SJSA1 (cell line): ENCODE measurements around the gene ODF2L. TPM values are rescaled to one million over a fixed set of nuclear protein-coding genes. Genes with fewer than 3 reads are reported as not detected.

ENCODE experiments used
- DNase-seq, 2 experiments: peaks; one replicate each; pipeline ENCODE4 v3.0.0-alpha.2; 2015 to 2020; ENCODE audit warnings: low spot score in 2 of 2, low read depth in 1 of 2
- H3K27ac ChIP-seq: fragments of 250-450 bp; sonication (Bioruptor Pico); 2 replicates; pipeline ENCODE4 v1.5.1; 2020; ENCODE audit warnings: mild to moderate bottlenecking, moderate library complexity
- H3K27me3 ChIP-seq: fragments of 250-450 bp; sonication (Bioruptor Pico); replicated peaks from 2 replicates; pipeline ENCODE4 v1.5.1; 2020; ENCODE audit warnings: mild to moderate bottlenecking, moderate library complexity
- H3K36me3 ChIP-seq: fragments of 250-450 bp; sonication (Bioruptor Pico); 2 replicates; pipeline ENCODE4 v1.5.1; 2020; ENCODE audit warnings: mild to moderate bottlenecking
- H3K4me1 ChIP-seq: fragments of 250-450 bp; sonication (Bioruptor Pico); replicated peaks from 2 replicates; pipeline ENCODE4 v1.6.1; 2021; ENCODE audit warnings: mild to moderate bottlenecking
- H3K4me3 ChIP-seq: fragments of 250-450 bp; sonication (Bioruptor Pico); 2 replicates; pipeline ENCODE4 v1.5.1; 2020; ENCODE audit warnings: mild to moderate bottlenecking
- H3K9me3 ChIP-seq: fragments of 250-450 bp; sonication (Bioruptor Pico); replicated peaks from 2 replicates; pipeline ENCODE4 v1.5.1; 2020; ENCODE audit warnings: mild to moderate bottlenecking
- total RNA-seq: library from RNA; depleted of rRNA; stranded (reverse); fragments of >200 nt; shearing (Covaris generic); gene quantifications from 2 replicates; pipeline ENCODE4 v1.2.3, GENCODE V29; 2014

The ODF2L gene
- total RNA-seq, 1 experiment from 2014 or later: 13.8 TPM

- Histone ChIP-seq H3K36me3 (no peaks in the 10 kb centered on the region), H3K27me3 (no peaks in the 10 kb centered on the region), H3K9me3 (no peaks in the 10 kb centered on the region), H3K4me3 (no peak overlapping the region), H3K4me1 (peaks cover 25% of the 10 kb centered on the region), H3K27ac (no peak overlapping the region)
- no peak for DNase-seq
Observed at GRCh38 chr1:86419277-86419903, 23.3 kb upstream of the ODF2L start.

GRCh38 chr1:86416343-86416742 is 20.2 kb upstream of the ODF2L start:
- H3K9me3 ChIP-seq: no peaks in the 10 kb centered on the region
- no peaks in the 10 kb centered on the region for H3K36me3 ChIP-seq
- peaks cover 13% of the 10 kb centered on the region for H3K4me1 ChIP-seq
- H3K27ac ChIP-seq: no peak overlapping the region
- H3K4me3 ChIP-seq: no peak overlapping the region
- DNase-seq: no peak
- no peaks in the 10 kb centered on the region for H3K27me3 ChIP-seq

GRCh38 chr1:86410879-86411278 is 14.8 kb upstream of the ODF2L start:
- no peak overlapping the region for H3K4me3 ChIP-seq
- H3K27me3 ChIP-seq: peaks cover 9% of the 10 kb centered on the region; the same call in 1 of the 2 replicates
- no peaks in the 10 kb centered on the region for H3K9me3 ChIP-seq
- no peak overlapping the region for H3K27ac ChIP-seq
- H3K4me1 ChIP-seq: no peaks in the 10 kb centered on the region
- no peak for DNase-seq
- no peaks in the 10 kb centered on the region for H3K36me3 ChIP-seq

- Histone ChIP-seq H3K4me3 (no peak overlapping the region), H3K27ac (no peak overlapping the region), H3K9me3 (no peaks in the 10 kb centered on the region), H3K36me3 (no peaks in the 10 kb centered on the region), H3K27me3 (peaks cover 11% of the 10 kb centered on the region; the same call in 1 of the 2 replicates), H3K4me1 (no peaks in the 10 kb centered on the region)
- DNase-seq: no peak
Observed at GRCh38 chr1:86409416-86410021, 13.4 kb upstream of the ODF2L start.

GRCh38 chr1:86396498-86396890 is 371 bp upstream of the ODF2L start:
- Histone ChIP-seq H3K27ac (no peak overlapping the region), H3K4me3 (peak overlapping the region; percentile 67), H3K4me1 (peaks cover 5% of the 10 kb centered on the region; the same call in 1 of the 2 replicates), H3K27me3 (peaks cover 4% of the 10 kb centered on the region; the same call in 1 of the 2 replicates), H3K9me3 (no peaks in the 10 kb centered on the region), H3K36me3 (no peaks in the 10 kb centered on the region)
- no peak for DNase-seq

GRCh38 chr1:86394416-86394815 is 1.7 kb downstream of the ODF2L start:
- no peak overlapping the region for H3K27ac ChIP-seq
- H3K4me3 ChIP-seq: no peak overlapping the region
- no peaks in the 10 kb centered on the region for H3K36me3 ChIP-seq
- H3K27me3 ChIP-seq: 0 out of 2 replicates have a peak, but pooled peaks cover 4% of the 10 kb centered on the region
- peaks cover 5% of the 10 kb centered on the region; the same call in 1 of the 2 replicates for H3K4me1 ChIP-seq
- no peaks in the 10 kb centered on the region for H3K9me3 ChIP-seq
- no peak for DNase-seq

GRCh38 chr1:86389307-86389706 is 6.8 kb downstream of the ODF2L start:
- no peaks in the 10 kb centered on the region for H3K27me3 ChIP-seq
- DNase-seq: no peak
- no peak overlapping the region for H3K27ac ChIP-seq
- no peaks in the 10 kb centered on the region for H3K9me3 ChIP-seq
- no peaks in the 10 kb centered on the region for H3K36me3 ChIP-seq
- H3K4me1 ChIP-seq: no peaks in the 10 kb centered on the region
- no peak overlapping the region for H3K4me3 ChIP-seq

- Histone ChIP-seq H3K36me3 (no peaks in the 10 kb centered on the region), H3K9me3 (no peaks in the 10 kb centered on the region), H3K27ac (no peak overlapping the region), H3K4me3 (no peak overlapping the region), H3K27me3 (no peaks in the 10 kb centered on the region), H3K4me1 (no peaks in the 10 kb centered on the region)
- no peak for DNase-seq
Observed at GRCh38 chr1:86388777-86389176, 7.3 kb downstream of the ODF2L start.

GRCh38 chr1:86387916-86388627 is 8.1 kb downstream of the ODF2L start:
- Histone ChIP-seq H3K27ac (no peak overlapping the region), H3K27me3 (no peaks in the 10 kb centered on the region), H3K4me1 (no peaks in the 10 kb centered on the region), H3K9me3 (no peaks in the 10 kb centered on the region), H3K36me3 (no peaks in the 10 kb centered on the region), H3K4me3 (no peak overlapping the region)
- no peak for DNase-seq

GRCh38 chr1:86382878-86383277 is 13.2 kb downstream of the ODF2L start:
- Histone ChIP-seq H3K4me1 (no peaks in the 10 kb centered on the region), H3K4me3 (no peak overlapping the region), H3K27me3 (no peaks in the 10 kb centered on the region), H3K9me3 (no peaks in the 10 kb centered on the region), H3K27ac (no peak overlapping the region), H3K36me3 (no peaks in the 10 kb centered on the region)
- DNase-seq: no peak

- no peaks in the 10 kb centered on the region for H3K9me3 ChIP-seq
- no peak overlapping the region for H3K27ac ChIP-seq
- no peak for DNase-seq
- no peaks in the 10 kb centered on the region for H3K27me3 ChIP-seq
- H3K36me3 ChIP-seq: no peaks in the 10 kb centered on the region
- H3K4me3 ChIP-seq: no peak overlapping the region
- H3K4me1 ChIP-seq: no peaks in the 10 kb centered on the region
Observed at GRCh38 chr1:86381223-86381622, 14.9 kb downstream of the ODF2L start.

GRCh38 chr1:86380257-86380861 is 15.8 kb downstream of the ODF2L start:
- DNase-seq: peak in 1 of 2 experiments; percentile 45
- H3K27me3 ChIP-seq: no peaks in the 10 kb centered on the region
- H3K4me1 ChIP-seq: no peaks in the 10 kb centered on the region
- no peaks in the 10 kb centered on the region for H3K9me3 ChIP-seq
- H3K4me3 ChIP-seq: no peak overlapping the region
- no peaks in the 10 kb centered on the region for H3K36me3 ChIP-seq
- H3K27ac ChIP-seq: no peak overlapping the region

GRCh38 chr1:86378813-86379212 is 17.3 kb downstream of the ODF2L start:
- Histone ChIP-seq H3K4me3 (no peak overlapping the region), H3K9me3 (no peaks in the 10 kb centered on the region), H3K36me3 (peaks cover 7% of the 10 kb centered on the region; the same call in 1 of the 2 replicates), H3K4me1 (no peaks in the 10 kb centered on the region), H3K27me3 (no peaks in the 10 kb centered on the region), H3K27ac (no peak overlapping the region)
- no peak for DNase-seq

GRCh38 chr1:86377341-86377740 is 18.8 kb downstream of the ODF2L start:
- Histone ChIP-seq H3K4me1 (no peaks in the 10 kb centered on the region), H3K9me3 (no peaks in the 10 kb centered on the region), H3K4me3 (no peak overlapping the region), H3K36me3 (peaks cover 7% of the 10 kb centered on the region; the same call in 1 of the 2 replicates), H3K27me3 (no peaks in the 10 kb centered on the region), H3K27ac (no peak overlapping the region)
- DNase-seq: no peak
